IPS DF 19.7 (cell line): Measurements from ENCODE around the gene TLE2.
"Not testable (repeated sequence)": the region's sequence is repeated elsewhere in the genome, so short reads cannot be mapped to it uniquely, and the experiment has no call there.

Experiments used
- DNase-seq: peaks from one replicate; pipeline ENCODE4 v3.0.0-alpha.2; 2013; ENCODE audit warnings: low read depth, low spot score

Gene TLE2

DNA sequence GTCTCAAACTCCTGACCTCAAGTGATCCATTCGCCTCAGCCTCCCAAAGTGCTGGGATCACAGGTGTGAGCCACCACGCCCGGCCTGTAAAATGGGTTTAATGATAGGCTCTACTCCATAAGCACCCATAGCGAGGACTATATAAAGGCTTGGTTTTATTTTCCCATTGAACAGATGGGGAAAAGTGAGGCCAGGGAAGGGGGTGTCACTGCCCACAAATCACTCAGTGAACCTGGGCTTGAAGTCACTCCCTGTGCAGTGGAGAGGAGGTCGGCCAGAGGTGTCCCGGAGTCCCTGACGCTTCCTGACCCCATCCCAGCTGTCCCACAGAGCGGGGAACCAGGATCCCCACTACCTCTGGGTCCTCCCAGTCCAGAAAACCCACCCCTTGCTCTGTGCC is 14.9 kb downstream of the TLE2 start:
- DNase-seq, result no peak

DNA sequence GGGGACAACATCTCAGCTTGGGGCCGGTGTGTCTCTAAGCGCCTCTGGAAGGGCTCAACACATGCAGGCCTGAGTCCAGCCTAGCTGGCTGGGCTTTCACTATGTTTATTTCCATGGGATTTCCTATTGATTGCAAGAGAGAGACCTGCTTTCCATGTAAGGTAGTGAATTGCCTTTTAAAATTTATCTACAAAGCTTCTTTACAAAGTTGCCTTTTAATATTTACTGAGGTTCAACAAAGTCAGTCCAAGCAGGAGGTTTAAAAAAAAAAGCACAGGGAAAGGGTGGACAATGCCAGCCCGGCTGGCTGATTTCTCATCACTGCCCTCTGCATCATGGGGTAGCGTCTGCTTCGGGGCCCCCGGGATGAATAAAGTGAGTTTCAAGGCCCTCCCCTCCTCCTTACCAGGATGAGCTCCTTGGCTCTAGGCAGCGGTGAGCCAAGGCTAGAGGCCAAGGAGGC is 15.8 kb downstream of the TLE2 start:
- no peak for DNase-seq

DNA sequence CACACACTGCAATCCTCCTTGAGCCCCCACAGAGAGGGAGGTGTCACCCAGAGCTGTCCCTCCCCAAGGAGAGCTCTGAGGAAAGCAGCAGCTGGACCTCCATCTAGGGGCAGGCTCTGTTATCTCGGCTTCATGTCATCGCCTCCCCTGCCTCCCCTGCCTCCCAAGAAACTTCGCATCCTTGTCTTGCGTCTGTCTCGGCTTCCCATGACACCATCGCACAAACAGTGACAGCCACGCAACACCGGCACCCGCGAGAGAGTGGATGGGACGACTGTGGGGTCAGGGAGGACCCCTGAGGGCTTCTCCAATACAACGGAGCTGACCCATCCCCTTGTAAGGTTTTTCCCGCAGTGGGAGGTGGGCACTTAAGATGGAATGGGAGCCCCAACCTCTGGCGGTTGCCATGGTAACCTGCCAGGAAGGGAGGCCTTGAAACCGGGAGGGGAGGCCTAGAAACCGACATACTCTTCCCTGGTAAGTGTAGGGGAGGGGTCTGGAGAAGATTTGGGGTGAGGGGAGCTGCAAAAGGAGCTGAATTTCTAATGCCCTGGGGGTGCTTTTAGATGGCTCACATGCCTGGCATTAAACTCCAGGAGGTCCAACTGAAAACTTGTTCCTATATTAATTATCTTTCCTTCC is 16.3 kb downstream of the TLE2 start:
- no peak for DNase-seq

DNA sequence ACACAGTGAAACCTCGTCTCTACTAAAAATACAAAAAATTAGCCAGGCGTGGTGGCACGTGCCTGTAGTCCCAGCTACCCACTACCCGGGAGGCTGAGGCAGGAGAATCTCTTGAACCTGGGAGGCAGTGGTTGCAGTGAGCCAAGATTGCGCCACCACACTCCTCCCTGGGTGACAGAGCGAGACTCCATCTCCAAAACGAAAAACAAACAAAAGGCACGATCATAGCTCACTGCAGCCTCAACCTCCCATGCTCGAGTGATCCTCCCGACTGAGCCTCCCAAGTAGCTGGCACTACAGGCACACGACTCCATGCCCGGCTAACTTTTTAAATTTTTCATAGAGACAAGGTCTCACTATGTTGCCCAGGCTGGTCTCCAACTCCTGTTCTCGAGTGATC is 17.0 kb downstream of the TLE2 start:
- DNase-seq, result not testable (repeated sequence)

DNA sequence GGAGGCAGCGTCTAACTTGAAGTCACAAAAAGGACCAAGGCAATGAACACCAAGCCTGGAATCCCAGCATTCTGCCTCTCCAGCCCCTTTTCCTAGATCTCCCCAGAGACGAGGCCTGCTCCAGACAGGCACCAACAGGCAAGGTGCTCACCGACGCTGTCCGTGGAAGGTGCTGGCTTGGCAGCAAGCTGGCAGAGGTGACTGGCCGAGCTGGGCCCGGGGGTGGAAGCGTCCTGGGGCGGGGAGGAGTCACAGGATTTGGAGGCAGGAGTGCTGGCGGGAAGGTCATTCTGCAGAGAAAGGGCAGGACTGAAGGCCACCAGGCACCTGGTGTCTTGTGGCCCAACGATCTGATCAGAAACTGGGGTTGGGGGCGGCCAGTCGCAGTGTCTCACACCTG is 18.2 kb downstream of the TLE2 start:
- no peak for DNase-seq

DNA sequence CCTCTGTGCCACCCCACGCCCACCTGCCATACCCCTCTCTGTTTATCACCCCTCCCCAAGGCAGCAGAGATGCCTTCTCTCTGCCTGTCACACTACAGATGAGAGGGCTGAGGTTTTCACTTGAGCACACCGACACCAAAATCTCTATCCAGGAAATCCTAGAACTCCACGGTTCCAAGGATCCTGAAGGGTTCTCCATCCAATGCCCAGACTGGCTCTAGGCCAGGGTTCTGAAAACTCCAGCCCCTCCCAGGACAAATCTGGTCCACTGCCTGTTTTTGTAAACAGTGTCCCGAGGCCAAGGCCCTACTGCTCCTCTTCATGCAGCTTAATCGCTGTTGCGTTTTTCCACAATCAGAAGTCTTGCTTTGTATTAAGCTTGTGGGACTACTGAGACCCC is 20.1 kb downstream of the TLE2 start:
- DNase-seq, result no peak

DNA sequence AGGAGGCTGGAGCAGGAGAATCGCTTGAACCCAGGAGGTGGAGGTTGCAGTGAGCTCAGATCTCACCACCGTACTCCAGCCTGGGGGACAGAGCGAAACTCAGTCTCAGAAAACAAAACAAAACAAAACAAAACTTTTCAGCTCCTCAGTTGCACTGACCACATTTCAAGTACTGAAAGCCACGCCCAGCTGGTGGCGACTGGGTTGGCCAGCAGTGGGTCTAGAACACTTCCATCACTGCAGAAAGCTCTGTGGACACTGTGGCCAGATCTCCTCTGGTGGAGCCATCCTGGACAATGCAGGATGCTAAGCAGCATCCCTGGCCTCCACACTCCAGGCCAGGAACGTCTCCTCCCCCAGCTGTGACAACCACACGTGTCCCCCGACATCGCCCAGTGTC is 21.1 kb downstream of the TLE2 start:
- no peak for DNase-seq

DNA sequence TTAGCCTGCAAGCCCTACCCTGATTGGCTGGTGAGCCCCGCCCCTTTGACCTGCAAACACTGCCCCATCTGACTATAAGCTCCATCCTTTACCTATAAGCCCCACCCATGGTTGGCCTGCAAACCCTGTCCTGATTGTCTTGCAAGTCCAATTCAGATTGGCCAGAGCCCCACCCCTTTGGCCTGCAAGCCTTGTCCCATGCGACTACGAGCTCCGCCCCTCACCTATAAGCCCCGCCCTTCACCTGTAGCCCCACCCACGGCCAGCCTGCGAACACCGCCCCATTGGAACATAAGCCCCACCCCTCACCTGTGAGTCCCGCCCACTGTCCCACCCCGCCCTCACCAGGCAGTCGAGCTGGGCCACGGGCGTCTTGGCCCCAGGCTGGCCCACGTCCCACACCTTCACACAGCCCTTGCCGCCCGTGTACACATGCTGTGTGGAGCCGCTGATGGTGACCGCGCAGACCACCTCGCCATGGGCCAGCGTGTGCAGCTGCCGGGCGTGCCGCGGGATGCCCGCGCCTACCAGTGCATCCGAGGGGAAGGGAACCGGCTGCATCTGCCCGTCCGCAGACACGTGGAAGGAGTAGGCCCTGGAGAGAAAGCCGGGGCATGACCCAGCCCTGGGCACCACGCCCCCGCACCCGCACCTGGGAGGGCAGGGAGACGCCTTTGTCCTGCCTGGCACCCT is 22.9 kb downstream of the TLE2 start:
- peak; percentile 84 for DNase-seq

DNA sequence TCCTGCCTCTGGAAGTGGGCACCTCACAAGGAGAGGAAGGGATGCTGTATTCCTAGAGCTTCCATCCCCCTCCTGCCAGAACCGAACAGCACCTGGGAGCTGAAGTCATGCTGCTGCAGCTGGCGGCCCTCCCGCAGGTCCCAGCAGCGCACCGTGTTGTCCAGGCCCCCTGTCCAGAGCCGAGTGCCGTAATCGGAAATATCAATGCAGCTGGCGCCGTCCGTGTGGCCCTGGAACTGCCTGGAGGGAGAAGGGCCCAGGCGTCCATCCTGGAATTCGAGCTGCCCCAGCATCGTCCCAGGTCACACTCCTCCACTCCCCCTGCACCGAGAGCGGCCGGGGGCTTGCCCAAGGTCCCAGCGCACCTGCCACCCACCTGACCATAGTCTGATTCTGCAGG is 23.7 kb downstream of the TLE2 start:
- no peak for DNase-seq

DNA sequence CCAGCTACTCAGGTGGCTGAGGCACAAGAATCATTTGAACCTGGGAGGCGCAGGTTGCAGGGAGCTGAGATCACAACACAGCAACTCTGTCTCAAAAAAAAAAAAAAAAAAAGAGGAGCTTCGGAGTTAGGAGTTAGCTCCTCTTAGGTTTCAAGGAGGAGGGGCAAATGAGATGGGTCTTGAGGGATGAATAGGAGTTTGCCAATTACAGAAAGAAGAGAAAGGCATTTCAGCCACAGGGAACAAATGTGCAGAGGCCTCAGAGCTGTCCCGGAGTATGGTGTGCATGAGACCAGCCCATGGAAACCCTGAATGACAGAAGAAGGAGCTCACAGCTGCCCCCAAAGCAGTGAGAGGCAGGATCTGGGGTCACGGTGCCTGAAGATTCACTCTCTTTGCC is 24.6 kb downstream of the TLE2 start:
- DNase-seq, result no peak

DNA sequence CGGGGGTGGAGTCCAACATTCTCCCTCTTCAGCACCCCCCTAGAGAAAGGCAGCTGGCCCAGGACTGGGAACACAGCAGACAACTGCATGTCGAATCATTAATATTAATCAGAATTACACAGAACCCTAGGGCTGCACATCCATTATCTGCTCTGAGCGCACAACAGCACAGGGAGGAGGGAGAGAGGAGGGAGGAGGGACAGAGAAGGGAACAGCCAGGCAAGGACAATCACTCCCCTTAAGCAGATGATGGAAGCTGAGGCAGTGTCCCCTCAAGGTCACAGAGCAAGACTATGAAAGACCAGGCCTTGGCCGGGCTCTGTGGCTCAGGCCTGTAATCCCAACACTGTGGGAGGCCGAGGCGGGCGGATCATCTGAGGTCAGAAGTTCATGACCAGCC is 26.0 kb downstream of the TLE2 start:
- DNase-seq, result no peak

DNA sequence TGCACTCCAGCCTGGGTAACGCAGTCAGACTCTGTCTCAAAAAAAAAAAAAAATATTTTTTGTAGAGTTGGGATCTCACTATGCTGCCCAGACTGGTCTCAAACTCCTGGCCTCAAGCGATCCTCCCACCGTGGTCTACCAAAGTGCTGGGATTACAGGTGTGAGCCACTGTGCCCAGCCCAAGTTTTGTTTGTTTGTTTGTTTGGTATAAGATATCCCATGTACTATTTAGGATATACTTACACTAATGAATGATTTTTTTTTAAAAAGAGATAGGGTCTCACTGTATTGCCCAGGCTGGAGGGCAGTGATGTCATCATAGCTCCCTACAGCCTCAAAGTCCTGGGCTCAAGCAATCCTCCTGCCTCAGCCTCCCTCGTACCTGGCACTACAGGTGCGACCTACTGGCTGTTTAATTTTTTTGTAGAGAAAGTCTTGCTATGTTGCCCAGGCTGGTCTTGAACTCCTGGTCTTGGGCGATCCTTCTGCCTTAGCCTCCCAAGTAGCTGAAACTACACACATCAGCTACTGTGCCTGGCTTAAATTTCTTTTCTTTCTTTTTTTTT is 27.8 kb downstream of the TLE2 start:
- DNase-seq, result no peak

DNA sequence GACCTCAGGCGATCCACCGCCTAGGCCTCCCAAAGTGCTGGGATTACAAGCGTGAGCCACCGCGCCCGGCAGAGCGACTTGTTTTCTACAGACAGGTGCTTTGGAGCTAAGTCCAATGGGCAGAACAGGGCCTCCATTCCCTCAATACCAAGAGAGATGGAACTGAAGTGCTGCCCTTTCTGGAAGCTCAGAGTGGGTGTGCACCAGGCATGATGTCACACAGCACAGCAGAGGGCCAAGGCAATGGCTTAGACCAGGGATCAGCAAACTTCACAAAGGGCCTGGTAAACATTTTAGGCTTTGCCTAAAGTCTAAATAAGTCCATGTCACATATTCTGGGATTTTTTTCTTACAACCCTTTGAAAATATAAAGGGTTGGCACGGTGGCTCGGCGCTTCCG is 30.4 kb downstream of the TLE2 start:
- no peak for DNase-seq

DNA sequence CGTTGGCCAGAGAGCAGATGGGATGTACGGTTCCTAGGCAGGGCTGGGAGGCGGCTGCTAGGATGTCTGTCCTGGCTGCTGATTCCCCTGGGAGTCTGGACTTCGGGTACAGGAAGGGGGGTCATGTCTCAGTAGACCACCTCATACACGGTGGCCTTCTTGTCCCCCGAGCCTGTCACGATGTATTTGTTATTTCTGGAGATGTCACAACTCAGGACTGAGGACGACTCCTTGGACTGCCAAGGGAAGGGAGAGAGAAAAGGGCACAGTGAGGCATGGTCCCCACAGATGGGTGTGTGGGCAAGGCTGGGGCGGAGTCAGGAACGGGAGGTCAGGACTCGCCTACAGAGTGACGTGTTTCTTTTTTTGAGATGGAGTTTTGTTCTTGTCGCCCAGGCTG is 31.4 kb downstream of the TLE2 start:
- no peak for DNase-seq

DNA sequence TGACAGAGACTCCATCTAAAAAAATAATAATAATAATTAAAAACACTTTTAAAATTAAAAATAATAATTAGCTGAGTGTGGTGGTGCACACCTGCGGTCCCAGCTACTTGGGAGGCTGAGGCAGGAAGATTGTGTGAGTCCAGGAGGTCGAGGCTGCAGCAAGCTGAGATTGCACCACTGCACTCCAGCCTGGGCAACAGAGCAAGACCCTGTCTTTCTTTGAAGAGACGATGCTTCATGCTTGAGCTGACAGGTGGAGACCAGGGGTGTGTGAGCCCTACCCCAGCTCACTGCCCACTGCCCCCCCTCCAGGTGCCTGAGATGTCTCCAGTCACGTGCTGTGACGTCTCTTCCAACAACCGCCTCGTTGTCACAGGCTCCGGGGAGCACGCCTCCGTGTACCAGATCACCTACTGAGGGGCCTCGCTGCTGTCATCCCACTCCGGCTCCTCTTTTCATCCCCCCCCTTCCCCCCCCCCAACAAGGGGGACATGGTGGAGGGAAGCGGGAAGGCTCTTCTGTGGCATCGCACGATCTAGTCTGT is 34.4 kb downstream of the TLE2 start:
- DNase-seq, result no peak

DNA sequence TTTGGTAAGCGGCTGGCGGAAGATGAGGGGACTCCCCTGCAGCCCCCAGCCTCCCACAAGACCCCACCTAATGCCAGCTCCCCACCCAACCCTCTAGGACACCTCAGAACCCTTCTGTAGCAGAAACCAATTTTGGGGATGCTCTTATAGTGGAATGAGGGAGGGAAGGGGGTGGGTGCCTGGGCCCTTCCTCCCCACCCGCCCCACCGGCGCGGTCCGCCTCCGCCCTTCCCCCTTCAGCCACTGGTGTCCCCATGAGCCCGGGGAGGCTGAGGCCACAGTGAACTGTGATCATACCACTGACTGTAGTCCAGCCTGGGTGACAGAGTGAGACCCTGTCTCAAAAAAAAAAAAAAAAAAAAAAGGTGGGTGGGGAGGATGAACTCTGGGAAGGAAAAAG is 35.5 kb downstream of the TLE2 start:
- DNase-seq, result no peak

DNA sequence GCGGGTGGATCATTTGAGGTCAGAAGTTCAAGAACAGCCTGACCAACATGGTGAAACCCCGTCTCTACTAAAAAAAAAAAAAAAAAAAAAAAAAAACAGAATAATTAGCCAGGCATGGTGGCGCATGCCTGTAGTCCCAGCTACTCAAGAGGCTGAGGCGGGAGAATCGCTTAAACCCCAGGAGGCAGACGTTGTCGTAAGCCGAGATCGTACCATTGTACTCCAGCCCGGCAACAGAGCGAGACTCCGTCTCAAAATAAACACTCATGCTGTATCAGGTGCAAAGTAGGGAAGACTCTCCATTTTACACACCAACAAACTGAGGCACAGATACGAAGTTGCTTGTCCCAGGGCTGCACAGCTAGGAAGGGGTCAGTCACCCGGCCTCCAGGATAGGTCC is 36.1 kb downstream of the TLE2 start:
- no peak for DNase-seq

DNA sequence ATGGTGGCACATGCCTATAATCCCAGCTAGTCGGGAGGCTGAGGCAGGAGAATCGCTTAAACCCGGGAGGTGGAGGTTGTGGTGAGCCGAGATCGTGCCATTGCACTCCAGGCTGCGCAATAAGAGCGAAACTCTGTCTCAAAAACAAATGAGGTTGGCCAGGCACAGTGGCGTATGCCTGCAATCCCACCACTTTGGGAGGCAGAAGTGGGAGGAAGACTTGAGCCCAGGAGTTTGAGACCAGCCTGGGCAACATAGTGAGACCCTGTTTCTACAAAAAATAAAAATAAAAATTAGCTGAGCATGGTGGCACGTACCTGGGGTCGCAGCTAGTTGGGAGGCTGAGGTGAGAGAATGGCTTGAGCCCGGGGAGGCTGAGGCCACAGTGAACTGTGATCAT is 36.7 kb downstream of the TLE2 start:
- DNase-seq, result not testable (repeated sequence)

DNA sequence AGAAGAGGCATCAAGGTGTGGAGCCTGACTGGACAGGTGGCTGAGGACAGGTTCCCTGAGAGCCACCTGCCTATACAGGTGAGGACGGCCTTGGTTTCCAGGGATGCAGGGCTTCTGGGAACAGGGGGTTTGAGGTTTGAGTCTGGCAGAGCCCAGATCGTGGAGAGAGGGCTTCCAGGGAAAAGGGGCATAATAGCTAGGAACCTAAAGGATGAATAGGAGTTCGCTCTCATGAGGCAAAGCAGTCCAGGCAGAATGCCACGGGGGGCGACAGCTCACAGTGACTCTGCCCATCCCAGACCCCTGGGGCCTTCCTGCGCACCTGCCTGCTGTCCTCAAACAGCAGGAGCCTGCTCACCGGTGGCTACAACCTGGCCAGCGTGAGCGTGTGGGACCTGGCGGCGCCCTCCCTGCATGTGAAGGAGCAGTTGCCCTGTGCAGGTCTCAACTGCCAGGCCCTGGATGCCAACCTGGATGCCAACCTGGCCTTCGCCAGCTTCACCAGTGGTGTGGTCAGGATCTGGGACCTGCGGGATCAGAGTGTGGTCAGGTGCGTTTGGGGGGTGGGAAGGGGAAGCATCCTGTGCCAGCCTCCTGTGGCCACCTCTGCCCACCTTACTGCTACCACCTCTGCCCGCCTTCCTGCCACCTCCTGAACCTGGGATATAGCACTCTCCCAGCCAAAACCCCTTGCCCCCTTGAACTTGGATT is 39.7 kb downstream of the TLE2 start:
- no peak for DNase-seq

DNA sequence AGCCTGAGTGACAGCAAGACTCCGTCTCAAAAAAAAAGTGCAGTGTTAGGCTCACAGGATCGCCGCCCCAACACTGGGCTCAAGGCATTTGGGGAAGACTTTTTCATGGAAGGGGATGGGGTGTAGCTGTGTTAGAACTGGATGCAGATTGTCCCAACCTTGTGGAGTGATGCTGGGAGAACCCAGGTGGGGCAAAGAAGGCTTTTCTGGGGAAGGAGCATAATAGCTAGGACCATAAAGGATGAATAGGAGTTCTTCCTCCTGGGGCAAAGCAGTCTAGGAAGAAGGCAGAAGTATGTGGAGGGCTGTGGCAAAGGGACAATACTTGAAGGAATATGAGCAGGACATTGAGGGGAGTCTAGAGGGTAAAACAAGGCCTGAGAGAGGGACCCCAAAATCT is 40.5 kb downstream of the TLE2 start:
- no peak for DNase-seq

DNA sequence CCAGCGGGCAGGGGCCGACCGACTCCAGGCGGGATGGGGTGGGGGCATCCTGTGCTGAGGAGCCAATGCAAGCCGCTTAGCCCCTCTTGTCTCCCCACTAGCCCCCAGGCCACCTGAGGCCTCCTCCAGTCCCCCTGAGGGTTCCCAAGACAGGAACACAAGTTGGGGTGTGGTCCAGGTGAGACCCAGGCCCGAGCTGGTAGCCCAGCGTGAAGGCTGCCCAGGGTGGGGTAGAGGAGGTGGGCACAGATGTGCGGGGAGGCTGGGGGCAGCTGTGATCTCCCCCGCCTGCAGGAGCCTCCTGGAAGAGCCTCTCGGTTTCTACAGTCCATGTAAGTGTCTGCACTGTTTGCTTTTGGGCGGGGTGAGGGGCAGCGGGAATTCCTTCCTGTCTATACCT is 41.3 kb downstream of the TLE2 start:
- DNase-seq, result no peak

DNA sequence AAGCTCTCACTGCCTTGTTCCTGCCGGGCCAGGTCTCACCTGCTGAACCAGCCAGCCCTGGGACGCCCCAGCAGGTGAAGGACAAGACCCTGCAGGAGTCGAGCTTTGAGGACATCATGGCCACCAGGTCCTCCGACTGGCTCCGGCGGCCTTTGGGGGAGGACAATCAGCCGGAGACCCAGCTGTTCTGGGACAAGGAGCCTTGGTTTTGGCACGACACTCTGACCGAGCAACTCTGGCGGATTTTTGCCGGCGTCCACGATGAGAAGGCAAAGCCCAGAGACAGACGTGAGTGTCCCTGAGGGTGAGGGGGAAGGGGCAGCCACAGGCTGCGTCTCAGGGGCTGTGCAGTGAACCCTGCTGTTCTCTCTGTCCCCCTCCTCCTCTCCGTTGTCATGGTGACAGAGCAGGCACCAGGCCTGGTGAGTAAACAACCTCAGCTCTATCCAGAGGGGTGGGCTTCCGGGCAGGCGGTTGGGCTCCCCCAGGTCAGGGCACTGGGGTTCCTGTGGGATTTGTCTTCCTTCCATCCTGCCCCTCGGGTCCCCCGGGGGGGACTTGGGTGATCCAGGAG is 42.0 kb downstream of the TLE2 start:
- no peak for DNase-seq
